GM12875 (cell line): Measurements from ENCODE around the gene ZNF436.

Experiments
- H3K4me3 ChIP-seq: one replicate; pipeline ENCODE4 v1.5.1; 2011; ENCODE audit warnings: low read depth, low read length, control low read depth
- TF ChIP-seq, protein P1 (sequence below): IDR thresholded peaks from 2 replicates; pipeline ENCODE4 v1.5.1; 2011; ENCODE audit warnings: low read depth, mild to moderate bottlenecking, control low read depth, inconsistent platforms, low read length, moderate library complexity, borderline replicate concordance; ENCODE audit not compliant: insufficient read depth

Gene ZNF436

DNA sequence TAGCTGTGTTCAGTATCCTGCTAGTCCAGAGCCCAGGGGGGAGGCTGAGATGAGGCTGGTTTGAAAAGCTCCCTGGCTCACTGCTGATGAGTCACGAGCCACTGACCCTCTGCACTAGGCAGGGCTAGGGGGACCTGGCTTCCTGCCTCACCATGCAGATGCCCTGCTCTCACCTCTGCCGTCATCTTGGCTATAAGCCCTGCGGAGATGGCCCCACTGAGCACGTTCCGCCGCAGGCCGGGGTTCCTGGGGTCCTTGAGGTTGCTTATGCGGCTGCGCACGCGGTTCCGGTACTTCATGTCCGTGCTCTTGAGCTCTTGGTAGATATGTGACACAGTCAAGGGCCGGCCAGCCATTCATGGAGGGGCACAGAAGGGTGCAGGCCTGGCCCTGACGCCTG is 24.1 kb upstream of the ZNF436 start:
- no peak overlapping the region for H3K4me3 ChIP-seq

DNA sequence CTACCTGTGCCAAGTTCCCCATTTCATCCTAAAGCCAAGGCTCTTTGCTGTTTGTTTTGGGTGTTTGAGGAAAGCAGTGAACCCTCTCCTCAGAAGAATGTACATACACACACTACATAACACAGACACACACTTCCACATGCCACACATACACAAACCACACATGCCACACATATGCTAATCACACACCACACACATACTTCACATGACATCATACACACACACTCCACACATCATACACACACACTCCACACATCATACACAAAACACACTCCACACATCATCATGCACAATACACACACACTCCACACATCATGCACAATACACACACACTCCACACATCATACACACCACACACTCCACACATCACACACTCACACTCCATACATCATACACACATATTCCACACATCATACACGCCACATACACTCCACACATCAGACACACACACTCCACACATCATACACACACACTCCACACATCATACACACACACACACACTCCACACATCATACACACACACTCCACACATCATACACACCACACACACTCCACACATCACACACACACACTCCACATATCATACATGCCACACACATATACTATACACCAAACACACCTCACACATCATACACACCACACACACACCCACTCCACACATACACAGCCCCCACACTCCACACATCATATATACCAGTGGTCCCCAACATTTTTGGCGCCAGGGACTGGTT is 22.7 kb upstream of the ZNF436 start:
- TF ChIP-seq, protein P1, sequence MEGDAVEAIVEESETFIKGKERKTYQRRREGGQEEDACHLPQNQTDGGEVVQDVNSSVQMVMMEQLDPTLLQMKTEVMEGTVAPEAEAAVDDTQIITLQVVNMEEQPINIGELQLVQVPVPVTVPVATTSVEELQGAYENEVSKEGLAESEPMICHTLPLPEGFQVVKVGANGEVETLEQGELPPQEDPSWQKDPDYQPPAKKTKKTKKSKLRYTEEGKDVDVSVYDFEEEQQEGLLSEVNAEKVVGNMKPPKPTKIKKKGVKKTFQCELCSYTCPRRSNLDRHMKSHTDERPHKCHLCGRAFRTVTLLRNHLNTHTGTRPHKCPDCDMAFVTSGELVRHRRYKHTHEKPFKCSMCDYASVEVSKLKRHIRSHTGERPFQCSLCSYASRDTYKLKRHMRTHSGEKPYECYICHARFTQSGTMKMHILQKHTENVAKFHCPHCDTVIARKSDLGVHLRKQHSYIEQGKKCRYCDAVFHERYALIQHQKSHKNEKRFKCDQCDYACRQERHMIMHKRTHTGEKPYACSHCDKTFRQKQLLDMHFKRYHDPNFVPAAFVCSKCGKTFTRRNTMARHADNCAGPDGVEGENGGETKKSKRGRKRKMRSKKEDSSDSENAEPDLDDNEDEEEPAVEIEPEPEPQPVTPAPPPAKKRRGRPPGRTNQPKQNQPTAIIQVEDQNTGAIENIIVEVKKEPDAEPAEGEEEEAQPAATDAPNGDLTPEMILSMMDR, result no peak
- H3K4me3 ChIP-seq, result no peak overlapping the region

More for the DNA sequence above, 24.1 kb upstream of the ZNF436 start:
- TF ChIP-seq, protein P1, result no peak

- TF ChIP-seq, protein P1, result no peak
- H3K4me3 ChIP-seq, result no peak overlapping the region
Observed at GRCh38 chr1:23389837-23390321, 20.2 kb upstream of the ZNF436 start.

DNA sequence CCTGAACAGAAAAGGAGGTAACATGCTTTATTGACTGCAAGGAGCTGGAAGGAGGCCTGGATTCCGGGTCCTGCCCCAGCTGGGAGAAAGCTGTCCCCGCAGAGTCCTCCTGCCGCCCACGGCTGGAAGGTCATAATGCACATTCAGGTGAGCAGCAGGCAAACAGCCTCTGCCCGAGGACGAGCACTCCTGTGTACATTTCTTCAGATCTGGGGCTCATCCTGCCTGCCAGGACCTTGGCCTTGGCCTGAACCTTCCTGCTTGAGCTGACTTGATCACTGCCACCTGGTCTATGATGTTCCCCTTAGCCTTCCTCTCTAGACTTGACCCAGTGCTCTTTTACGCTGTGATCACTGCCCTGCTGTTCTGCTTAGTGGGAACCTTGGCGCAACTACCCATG is 17.9 kb upstream of the ZNF436 start:
- TF ChIP-seq, protein P1, result no peak
- H3K4me3 ChIP-seq, result no peak overlapping the region

DNA sequence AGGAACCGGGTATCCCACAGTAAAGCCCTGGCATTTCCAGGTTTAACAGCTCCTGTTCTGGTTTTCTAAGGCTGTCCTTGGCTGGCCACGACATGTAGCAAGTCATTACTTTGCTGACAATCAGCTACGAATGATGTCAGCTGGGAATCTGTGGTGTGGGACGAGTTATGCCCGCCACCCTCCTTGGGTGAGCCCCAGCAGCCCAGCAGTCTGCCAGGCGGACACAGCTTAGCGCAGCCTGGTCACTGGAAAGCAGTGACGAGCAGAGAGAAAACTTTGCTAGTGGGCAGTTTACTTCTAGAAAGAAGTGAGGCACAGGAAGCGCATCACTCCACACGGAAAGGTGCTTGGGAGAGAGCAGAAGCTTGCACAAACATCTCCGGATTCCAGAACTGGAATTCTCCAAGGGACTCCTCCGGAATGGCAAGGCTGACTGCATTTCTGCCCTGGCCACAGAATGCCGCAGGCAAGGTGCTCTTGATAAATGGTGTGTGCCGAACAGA is 15.5 kb upstream of the ZNF436 start:
- no peak overlapping the region for H3K4me3 ChIP-seq
- TF ChIP-seq, protein P1, result no peak

GRCh38 chr1:23384312-23385058 is 14.8 kb upstream of the ZNF436 start:
- TF ChIP-seq, protein P1, result no peak
- no peak overlapping the region for H3K4me3 ChIP-seq
